ENCODE measurements around the gene ADD1.
"Not testable (repeated sequence)": the region's sequence is repeated elsewhere in the genome, so short reads cannot be mapped to it uniquely, and the experiment has no call there.

Gene ADD1

DNA sequence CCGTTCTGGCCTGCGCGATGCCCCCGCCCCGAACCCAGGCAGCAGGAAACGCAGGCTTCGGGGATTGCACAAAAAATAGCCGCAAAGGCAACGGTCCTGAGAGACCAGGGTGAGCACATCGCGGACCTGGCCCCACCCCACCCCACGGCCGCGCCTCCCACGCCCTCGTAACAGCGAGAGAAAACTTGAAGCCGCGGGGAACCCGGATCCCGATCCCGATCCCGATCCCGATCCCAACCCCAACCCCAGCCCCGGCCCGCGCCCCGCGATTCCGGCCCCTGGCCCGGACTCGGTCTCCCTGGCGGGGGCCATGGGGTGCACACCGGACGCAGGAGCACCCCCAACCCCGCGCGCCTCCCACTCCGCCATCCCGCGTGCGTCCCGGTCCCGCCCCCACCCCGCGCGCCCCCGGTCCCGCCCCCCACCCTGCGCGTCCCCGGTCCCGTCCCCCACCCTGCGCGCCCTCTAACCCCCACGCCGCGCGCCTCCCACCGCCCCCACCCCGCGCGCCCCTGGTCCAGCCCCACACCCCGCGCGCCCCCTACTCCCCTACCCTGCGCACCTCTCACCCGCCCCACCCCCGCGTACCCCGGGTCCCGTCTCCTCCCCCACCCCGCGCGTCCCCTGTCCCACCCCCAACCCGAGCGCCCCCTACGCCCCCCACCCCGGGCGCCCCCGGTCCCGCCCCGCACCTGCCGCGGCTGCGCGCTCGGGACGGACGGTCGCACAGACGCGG lies 90.6 kb downstream of the ADD1 start:
- DNase-seq (ENCODE audit: low read depth in 2 of 2), result no peak

DNA sequence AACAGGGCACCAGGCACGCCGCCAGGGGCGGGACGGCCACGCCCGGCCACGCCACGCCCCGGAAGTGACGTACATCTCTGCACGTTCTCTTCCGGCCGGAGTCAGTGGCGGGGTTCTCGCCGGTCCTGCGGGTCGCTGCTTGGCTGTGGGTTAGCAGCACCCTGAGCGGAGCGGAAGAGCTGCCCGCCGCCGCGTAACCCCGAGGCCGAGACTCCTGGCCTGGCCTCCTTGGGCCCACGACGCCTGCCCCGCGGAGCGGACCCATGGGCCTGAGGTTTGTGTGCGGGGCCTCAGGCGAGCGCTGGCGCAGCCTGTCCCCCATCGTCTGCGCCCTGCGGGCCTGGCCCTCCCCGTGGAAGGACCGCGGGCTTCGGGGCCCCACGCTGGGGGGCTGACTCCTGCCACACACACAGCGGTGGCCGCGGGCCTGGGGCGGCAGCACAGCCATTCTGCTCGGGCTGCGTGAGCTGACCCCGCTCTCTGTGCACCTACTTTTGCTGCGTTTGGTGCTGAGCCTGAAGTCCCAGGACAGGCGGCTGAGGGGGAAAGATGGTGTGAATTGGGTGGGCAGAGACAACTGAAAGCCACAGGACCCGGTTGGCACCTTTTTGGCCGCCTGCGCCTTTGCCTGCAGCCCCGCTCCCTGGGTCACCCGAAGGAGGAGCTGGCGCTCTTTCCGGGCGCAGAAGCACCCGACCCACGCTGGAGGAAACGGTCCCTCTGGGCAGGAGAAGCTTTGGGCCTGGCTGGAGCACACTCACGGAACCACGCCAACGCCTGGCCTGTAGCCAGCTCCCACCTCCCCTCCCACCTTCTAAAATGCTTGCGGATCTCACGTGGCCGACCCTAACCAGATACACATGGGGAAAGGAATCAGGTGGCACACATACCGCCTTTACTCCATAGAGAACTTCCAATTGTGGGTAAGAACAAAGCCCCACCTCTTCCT lies 91.4 kb downstream of the ADD1 start:
- DNase-seq (ENCODE audit: low read depth in 2 of 2), result peak; percentile 96 to 99

DNA sequence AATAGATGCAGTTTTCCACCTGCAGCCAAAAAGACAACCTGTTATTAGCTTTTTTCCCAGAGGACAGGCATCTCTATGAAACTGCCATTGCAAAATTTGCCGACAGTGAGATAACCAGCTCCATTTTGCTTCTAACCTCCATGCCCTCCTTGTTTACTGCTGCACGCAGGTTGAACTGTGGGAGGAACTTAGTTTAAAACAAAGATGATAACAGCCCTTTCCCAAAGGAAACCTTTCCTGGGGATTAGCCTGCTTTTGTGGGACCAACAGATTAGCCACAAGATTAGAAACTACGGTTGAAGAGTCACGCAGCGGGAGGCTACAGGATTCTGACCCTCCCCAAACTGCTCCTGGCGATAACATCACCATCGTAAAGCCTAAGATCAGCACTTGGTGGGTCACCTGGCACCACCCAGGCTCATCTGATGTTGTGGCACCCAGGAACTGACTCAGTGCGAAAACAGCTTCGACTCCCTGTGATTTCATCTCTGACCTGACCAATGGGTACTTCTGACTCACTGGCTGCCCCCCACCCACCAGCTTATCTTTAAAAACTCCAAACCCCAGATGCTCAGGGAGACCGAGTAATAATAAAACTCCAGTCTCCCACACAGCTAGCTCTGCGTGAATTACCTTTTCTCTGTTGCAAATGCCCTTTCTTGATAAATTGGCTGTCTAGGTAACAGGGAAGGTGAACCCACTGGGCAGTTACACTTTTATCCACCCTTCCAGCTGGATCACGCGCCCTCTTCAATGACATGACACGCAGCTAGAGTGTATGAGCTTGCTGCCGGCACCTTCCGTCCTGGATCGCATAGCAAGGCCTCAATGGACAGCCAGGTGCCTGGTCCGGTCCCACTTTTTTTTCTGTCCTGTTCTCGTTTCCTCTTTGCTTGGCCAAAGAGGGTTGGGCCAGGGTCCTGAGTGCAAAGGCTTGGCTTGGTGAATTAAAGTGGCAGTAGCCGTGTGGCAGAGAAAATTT lies 92.4 kb downstream of the ADD1 start:
- DNase-seq (ENCODE audit: low read depth in 2 of 2), result peak; percentile 55 to 80

DNA sequence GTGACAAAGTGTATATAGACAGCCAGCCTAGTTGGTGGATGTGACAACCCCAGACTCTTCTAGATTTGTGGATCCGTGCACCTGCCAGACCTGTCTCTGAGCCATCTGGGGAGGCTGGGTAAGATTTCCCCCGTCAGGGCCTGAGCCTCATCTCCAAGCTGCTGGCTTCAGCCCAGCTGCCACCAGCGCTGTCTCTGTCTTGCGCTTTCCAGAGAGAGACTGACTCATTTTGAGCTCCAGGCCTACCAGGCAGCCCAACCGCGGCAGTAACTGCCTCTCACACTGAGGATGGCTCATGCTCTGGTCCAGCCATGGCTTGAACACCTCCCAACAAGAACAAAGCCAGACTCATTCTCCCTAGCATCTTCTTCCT lies 93.1 kb downstream of the ADD1 start:
- peak; percentile 47 to 65 for DNase-seq (ENCODE audit: low read depth in 2 of 2)

DNA sequence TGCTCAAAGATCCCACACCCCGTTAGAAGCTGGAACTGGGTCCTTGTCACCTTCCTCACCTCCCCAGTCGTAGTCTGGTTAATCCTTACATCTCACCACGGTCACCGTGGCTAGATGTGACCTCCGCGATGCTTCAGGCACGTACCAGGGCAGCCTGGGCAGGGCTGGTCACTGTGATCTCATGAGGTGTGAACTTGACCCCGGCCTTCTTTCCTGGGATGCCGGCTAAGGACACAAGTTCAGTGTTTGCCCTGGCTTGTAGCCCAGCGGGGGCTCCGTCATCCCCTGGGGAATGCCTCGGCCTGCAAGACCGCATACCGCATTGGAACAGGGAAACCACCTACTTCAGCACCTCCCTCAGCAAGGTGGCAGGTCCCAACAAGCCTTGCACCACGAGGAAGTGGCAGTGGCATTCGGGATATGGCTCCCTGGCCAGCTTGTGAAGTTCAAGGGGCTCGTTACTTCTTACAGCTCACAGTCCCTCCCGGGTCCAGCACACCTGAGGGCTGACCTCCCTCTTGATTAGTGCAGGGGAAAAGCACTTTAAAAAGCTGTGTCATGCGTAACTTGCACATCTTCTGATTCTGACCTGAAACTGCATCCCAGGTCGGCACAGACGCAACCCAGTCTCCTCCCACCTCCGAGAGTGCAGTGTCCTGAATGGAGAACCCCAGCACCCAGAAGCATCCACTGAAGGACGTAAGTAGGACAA lies 93.7 kb downstream of the ADD1 start:
- no peak for DNase-seq (ENCODE audit: low read depth in 2 of 2)

DNA sequence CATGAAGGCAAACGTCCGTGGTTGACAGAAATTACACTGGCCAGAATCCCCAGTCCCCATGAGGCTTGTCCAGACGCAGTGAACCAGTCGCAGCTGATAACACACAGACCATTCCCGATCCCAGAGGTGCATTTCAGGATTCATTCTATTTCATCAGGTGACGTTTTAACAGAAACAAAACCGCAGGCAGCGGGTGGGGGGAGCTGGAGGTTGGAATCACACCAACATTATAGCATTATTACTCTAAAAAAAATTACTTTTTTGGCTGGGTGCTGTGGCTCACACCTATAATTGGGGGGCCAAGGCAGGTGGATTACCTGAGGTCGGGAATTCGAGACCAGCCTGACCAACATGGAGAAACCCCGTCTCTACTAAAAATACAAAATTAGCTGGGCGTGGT lies 94.3 kb downstream of the ADD1 start:
- DNase-seq (ENCODE audit: low read depth in 2 of 2), result no peak

DNA sequence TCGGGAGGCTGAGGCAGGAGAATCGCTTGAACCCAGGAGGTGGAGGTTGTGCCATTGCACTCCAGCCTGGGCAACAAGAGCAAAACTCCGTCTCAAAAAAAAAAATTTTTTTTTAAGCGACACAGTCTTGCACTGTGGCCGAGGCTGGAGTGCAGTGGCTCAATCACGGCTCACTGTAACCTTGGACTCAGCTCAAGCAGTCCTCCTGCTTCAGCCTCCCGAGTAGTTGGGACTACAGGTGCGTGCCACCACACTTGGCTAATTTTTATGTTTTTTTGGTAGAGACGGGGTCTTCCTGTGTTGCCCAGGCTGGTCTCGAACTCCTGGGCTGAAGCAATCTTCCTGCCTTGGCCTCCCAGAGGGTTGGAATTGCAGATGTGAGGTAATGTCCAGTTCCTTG lies 94.8 kb downstream of the ADD1 start:
- not testable (repeated sequence) for DNase-seq (ENCODE audit: low read depth in 2 of 2)

DNA sequence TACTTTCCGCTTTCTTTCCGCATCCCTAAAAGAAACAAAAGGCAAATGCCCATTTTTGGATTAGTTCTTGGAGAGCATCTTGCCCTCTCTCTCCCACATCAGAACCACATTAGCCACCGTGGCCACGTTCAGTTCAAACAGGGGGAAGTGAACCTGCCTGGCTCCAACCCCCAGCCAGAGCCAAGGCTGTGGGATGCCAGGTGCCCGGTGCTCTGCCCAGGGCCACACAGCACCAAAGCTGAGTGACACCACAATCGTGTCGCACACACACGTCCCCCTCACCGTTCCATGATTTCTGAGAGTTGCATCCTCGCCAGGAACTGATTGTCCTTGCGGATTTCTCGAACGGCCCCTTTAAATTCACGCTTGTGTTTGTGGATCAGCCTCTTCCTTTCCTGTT lies 95.3 kb downstream of the ADD1 start:
- DNase-seq (ENCODE audit: low read depth in 2 of 2), result no peak

DNA sequence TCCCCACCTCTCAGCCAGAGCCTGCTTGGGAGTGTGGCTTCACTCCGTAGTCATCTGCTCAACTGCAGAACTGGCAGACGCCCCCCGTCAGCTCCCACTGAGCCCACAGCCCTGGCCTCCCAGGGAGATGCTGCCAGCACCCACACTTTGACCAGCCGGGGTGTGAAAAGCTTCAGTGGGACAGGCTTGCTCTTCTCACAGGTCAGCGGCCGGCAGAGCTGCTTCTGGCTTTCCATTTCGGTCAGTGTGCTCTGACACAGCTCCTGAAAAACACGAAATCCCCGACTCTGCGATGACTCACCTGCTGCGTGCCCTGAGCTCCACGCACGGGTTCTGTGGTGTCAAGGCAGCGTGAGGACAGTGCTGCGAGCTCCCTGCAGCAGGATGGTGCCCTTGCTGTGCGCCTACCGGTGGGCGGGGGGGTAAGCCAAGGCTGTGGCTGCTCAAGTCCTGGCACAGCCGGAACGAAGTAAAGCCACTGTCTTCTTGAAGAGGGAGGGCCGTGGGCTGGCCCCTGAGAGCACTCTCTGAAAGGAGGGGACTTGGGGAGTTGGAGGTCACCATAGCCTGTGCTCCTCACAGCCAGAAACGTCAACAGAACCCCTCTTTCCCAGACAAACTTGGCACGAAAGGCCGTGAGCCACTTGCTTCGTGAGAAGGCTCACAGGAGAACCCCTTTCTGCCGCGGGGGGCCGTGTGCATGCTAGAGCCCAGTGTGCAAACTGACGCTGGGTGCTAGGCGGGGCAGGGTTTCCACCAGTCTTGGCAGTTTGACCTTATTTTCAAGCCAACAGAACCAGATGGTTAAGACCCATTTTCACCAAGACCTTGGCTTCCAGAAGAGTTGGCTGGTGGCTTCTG lies 96.0 kb downstream of the ADD1 start:
- no peak for DNase-seq (ENCODE audit: low read depth in 2 of 2)

DNA sequence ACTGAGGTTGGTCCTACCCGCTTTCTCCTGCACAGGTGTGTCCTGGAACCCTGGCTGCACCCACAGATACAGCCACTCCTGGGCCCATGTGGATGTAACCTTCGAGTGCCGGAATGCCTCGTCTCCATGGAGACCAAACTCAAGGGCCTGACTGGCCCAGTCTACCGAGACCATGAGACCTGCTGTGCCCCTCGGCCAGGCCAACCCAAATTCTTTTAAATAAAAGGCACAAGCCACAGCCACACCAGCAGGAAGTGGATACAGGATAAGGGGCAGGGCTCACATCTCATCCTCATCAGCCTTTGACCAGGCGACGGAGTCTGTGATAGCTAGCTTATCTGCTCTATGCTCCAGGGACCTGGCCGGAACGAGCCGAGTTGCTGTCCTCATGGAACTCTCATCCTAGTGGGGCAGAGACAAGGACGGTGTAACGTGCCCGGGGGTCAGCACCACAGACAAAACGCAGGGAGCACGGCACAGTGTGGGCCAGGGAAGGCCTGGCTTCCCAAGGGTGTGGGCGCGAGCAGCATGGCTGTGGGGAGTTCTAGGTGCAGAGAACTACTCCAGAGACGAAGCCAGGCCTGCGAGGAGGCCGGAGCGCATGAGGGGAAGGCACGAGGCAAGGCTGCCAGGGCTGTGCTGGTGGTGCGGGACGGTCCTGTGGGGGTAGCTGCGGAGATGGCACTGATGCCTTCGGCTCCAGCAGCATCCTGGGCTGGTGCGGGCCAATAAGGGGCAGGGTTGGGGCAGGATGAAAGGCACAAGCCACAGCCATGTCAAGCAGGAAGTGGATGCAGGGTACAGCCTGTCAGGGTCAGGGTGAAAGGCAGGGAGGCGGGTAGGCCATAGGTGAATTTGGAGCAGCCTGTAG lies 96.9 kb downstream of the ADD1 start:
- DNase-seq (ENCODE audit: low read depth in 2 of 2), result no peak

DNA sequence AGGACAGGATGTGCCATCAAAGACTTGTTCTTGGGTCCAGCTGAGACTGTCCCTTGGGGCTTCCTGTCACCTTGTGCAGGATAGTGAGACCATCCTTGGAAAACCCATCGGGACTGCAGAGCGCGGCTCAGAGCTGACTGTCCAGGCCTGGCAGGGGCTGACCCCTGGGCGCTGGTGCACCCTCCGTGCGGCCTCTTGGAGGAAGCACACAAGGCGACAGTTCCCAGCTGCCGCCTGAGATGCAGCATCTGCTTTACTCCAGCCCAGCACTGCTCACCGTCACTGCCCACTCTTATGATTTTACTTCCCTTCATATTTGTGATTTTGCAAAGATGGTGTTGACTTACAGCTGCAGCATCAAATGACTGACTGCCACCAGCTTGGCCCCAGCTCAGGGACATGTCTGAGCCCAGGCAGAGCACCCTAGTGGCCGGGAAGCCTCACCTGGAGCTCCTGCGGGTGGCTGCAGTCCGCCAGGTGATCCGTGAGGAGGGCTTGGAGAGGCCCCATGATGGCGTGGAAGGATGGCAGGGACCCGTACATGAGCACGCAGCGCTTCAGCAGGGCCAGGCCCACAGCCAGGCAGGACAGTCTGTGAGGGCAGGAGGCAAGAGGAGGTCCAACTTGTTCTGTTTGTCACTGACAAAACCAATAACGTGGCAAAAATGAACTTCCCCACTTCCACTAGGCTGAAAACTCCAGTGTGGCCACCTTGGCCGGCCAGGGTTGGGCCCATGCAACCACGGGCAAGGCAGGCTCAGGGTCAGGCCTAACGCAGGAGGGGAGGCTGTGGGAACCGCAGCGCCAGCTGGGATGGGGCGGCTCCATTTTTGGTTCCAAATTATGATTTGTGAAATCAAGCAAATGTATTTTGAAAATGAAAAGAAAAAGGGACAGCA lies 97.7 kb downstream of the ADD1 start:
- no peak for DNase-seq (ENCODE audit: low read depth in 2 of 2)

DNA sequence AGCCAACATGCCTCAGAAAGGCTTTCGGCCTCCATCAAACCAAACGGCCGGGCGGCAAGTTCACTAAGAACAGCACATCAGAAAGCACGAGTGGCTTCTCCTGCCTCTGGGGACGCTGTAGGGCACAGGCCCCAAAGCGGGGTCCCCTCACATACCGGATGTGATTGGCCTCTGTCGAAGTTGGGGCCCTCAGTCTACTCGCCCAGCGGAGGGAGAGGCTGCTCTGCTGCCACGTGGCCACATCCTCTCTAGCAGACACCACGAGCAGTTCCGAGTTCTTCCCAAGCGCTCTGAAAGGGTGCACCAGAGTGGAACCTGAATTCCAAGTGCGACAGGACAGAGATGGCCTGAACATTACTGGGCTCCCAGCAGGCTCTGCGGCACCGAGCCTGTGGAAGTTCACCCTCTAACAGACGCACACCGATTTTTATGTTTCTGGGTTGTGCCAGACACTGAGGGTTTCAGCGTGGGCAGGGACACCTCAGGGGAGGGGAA lies 98.4 kb downstream of the ADD1 start:
- no peak for DNase-seq (ENCODE audit: low read depth in 2 of 2)

DNA sequence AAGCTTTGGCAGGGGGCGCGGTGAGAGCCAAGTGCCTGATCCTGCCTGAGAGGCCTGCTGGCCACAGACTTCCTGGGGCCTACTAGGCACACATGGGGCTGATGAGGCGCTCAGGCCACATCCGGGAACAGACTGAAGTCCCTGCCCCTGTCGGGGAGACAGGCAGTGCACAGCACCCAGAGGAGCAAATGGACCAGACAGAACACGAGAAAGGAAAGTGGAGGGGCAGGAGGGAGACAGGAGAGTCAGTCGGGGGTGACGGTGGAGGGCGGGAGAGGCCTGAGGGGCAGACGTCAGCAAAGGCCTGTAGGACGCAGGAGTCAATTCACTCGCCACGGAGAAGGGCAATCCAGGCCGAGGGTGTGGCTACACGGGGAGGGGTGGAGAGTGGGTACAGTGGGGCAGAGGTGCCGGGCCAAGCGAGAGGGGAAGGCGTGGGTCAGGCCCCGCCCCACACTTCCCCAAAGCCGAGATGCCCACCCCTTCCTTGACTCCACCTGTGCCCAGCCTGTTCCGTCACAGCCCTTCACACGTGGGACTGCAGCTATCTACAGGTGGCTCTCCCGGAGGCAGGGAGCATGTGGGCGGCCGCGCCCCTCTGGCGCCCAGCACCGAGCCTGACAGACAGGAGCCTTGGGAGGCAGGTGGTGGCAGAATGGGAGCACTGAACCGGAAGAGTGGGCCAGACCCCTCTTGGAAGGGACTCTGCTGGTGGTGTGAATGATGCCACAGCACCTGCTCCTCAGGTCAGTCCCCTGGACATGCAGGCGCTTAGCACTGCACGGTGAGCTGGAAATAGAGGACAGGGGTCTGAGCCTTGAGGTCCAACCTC lies 99.1 kb downstream of the ADD1 start:
- DNase-seq (ENCODE audit: low read depth in 2 of 2), result no peak

DNA sequence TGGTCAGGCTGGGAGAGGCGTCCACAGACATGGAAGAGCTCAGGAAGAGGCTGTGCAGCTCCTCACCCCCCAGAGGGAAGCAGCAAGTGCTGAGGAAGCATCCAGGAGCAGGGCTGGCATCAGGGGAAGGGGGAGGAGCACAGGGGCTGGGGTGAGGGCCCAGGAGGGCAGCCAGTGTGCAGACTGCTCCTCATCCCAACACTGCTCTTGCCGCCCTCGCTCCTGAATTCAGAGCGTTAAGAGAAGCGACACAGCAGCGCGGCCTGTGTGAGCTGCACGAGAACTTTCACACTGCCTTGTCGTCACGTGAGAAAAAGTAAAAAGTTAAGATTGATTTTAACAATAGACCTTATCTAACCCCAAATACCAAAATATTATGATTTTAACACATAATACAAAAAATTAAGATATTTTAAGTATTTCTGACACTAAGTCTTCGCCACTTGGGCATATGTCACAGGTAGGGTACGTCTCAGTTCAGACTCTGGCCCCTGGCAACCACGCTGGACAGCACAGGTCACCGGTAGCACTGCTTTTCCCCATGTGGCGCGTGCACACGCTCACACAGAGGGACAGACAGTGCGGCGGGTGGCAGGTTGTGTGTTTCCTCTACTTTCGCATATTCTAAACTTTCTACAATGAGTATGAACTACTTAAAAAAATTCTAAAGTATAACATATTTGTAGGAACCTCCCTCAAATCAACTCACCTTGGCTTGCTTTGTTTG lies 99.9 kb downstream of the ADD1 start:
- DNase-seq (ENCODE audit: low read depth in 2 of 2), result no peak

DNA sequence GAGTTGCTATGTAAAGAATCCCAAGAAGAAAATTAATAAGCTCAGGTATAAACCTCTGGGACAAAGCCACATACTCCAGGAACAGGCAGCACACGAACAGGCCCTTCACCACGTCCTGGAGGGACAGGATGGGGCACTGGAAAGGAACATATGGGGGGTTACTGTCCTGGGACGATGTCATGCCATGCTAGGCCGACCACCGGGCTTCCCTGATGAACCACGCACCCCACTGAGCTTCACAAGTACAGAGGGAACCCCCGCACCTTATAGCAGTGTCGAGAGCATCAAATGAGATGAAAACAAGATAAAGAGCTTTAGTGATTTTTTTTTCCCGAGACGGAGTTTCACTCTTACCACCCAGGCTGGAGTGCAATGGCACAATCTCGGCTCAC lies 100.4 kb downstream of the ADD1 start:
- no peak for DNase-seq (ENCODE audit: low read depth in 2 of 2)

All from stimulated activated CD4-positive, alpha-beta T cell treated with anti-CD3 and anti-CD28 coated beads, Interleukin-4, amount 100 ng/mL, for 48 hours (primary cell).